GM21528 (cell line): Measurements from ENCODE around the gene DIPK1A.

Source experiments
- ATAC-seq: cut with Tn5 transposase; IDR thresholded peaks from one replicate; pipeline ENCODE4 v1.9.1; 2021; ENCODE audit warnings: mild to moderate bottlenecking, moderate library complexity; ENCODE audit not compliant: unreplicated experiment, low FRiP score

Gene DIPK1A

DNA sequence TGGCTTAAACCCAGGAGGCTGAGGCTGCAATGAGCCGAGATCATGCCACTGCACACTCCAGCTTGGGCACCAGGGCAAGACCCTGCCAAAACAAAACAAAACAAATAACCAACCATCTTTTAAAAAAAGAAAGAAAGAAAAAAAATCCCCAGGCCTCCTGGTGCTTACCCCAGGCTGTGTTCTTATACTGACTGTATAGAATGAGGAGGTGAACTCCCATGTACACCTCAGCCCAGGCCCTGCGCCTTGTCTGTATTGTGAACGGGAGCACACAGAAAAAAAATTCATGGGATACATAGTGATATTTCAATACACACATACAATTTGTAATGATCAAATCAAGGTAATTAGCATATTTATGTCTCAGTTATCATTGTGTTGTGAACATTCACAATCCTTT lies 115.4 kb downstream of the DIPK1A start:
- ATAC-seq: no peak

DNA sequence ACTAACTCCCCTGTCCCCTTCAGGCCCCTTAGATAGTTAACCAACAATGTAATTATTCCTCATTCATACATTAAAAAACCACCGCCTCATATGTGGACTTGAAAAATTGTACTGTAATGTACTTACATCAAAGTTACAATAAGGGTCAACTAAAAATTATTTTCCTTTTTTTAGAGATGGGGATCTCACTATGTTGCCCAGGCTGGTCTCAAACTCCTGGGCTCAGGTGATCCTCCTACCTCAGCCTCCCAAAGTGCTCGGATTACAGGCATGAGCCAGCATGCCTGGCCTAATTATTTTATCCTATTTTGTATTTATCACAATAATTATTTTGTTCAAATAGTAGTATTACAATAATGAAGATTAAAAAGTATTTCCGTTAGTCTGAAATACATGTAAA lies 116.8 kb downstream of the DIPK1A start:
- ATAC-seq: no peak

DNA sequence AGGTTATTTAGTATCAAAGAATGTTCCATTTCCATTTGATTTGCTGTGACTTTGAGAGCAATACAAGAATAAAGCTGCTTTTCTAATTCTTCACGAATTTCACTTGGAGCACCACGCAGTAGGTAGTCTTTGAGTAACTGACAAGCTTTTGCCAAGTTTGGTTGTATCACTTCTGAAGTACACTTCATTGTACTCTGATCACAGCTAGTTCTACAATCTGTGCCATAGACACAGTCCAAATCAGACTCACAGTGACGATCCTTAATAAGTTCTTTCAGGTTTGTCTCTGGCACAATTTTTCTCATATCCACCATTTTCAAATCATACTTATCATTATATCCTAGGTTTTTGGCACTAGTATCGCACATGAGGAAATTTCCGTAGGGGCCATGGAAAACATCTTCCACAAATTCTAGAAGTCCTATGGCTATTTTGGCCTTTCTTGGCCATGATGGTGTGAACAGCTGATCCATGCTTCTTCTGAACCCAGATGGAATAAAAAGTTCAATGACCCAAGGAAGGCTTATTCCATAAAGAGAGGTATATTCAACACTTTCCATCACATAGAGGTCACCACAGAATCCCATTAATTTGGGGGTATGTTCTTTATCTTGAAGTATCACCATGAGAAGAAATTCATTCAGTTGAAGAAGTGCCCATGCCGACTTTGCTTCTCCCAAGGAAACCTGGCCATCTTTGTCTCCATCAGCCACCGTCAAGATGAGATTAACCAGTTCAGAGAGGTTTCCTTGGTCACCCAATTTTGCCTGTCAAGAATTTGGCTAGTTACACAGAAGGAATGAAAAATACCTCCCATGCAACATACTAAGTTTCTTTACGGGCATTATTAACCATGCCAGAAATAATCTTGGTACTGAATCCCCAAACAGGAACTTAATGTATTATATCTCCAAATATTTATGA lies 117.6 kb downstream of the DIPK1A start:
- no peak for ATAC-seq

DNA sequence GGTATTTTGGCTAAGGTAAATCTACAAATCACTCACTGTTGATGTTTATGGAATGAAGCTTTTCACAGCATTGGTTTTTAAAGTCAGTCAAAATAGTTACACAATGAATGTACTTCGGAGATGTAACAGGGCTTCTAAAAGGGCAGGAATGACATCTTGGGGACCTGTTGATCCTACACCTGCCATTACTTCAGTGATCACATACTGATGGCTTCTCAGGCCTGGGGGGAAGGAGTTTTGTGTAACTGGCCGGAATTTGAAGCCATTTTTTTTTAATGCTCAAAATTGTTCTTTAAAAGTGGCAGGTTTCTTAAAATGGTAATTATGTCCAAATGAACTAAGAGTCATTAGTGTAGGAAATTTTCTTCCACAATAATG lies 118.2 kb downstream of the DIPK1A start:
- no peak for ATAC-seq

DNA sequence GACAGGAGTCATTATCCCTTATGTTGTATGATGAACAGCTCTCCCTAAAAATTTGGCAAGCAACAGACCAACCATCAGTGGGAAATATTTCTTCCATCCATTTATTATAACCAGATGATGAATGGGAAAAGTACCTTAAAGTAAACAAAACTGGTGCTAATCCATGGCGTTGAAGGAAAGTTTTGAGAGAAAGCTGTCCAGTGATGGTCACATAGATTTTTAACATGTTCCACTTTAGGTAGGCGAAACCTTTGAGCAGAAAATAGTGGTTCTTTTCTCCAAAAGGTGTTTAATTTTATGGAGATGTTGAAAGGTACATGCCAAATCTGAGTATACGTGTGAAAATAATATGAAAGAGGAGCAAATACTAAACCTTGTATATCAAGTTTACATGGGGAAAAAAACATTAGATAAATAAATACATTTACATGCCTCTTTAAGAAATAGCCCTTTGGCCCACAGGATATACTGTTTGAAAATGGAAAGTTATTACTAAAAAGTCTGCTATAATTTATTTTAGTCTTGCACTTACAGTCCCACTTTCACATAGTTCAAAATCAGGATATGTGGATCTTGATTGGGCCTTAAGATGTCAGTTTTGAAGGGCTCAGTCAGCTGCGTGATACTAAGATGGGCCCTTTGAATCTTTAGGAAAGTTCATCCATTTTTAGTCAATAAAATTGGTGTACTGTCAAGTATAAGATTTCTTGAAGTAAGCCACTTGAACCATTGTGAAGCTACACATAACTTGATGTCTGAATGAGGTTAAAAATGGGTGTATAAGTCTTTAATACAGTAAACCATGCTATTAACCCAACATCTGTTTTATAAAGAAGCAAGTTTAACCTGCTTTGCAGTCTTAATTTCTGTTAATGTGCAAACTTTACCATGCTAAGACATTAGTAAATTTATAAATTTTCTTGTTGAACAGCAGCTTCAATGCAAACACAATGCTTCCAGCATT lies 118.9 kb downstream of the DIPK1A start:
- ATAC-seq: no peak

DNA sequence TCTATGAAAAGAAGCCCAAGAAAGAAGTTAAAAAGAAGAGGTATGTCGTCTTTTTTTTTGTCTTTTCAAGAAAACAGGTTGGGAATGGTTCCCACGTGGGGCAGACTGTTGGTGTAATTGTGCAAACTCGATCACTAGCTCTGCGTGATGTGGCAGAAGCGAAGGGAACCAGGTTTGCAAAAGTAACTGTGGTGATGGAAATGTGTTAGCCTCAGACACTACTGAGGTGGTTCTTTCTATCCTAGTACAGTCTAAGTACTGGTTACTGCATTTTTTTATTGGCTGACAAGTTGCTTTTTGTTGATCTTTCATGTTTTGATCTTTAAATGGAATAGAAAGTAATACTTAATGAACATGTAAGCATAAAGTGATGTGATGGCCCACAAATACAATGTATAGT lies 120.7 kb downstream of the DIPK1A start:
- no peak for ATAC-seq

DNA sequence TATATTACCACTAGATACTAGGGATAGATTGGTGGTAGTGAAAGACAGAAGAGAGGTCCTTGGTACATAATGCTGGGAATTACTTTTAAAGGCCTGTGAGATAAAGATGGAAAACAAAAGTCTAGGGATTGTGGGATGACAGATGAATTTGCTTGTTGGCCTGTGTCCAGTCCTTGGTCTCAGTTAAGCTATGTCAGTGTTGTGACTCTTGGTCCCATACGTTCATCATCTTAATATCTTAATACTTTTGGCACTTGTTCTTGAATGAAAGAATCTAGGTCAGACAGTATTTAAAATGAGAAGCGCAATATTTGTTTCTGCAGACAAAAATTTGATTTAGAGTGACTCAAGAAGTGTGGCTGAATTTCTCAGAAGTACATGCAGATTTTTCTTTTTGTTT lies 121.8 kb downstream of the DIPK1A start:
- no peak for ATAC-seq

DNA sequence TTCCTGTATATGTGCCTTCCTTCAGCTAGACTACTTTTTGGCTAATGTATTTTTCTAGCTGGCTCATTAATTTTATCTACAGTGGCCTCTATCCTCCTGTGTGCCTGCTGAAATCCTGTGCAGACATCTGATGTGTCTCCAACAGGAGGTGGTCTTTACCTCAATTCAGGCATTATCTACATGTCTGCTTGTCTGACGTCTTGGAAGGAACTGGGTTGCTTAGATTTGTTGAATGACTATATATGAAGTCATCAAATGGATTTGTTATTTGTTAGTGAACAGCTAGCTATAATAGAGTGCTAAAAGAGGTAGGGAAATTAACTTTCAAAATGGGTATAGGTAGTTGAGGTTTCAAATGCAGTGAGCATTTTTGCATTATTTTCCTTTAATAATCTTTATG lies 122.7 kb downstream of the DIPK1A start:
- ATAC-seq: no peak

DNA sequence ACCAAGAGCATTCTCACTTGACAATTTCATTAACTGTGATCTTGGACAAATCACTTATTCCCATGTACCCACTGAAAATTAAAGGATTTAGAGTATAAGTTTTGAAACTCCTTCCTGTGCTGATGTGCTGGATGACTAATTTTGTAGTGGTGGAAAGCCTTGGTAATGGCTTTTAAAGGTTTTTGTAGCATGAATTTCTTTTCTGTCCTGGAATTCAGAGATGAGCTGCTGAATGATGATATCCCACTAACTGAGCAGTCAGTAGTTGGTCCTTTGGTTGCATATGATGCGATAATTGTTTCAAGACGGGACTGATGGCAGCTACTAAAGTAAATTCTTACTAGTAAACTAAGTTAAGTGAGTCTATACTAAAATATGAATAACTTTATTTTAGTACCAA lies 124.2 kb downstream of the DIPK1A start:
- ATAC-seq: no peak

DNA sequence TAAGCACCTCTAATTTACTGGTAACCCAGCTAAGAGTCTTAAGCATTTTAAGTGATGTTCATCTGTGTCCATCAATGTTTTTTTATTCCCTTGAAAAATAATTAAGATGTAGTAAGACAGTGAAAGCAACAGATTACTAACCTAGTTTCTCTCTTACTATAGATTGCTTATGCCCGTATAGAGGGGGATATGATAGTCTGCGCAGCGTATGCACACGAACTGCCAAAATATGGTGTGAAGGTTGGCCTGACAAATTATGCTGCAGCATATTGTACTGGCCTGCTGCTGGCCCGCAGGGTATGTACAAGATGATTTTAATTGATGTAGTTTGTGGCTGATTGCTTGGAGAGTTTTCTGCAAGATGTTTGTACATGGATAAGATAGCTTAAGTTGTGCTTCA lies 126.6 kb downstream of the DIPK1A start:
- ATAC-seq: no peak

DNA sequence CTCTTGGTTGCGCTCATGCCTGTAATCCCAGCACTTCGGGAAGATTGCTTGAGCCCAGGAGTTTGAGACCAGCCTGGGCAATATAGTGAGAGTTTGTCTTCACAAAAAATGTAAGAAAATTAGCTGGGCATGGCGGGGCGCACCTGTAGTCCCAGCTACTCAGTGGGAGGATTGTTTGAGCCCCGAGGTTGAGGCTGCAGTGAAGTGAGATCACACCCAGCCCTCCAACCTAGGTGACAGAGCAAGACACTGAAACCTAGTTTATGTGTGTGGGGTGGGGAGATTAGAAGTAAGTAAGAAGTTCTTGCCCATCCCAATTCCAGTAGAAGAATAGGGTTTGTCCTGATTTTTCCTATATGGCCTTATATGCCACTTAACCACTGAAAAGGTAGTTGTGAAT lies 127.4 kb downstream of the DIPK1A start:
- no peak for ATAC-seq

DNA sequence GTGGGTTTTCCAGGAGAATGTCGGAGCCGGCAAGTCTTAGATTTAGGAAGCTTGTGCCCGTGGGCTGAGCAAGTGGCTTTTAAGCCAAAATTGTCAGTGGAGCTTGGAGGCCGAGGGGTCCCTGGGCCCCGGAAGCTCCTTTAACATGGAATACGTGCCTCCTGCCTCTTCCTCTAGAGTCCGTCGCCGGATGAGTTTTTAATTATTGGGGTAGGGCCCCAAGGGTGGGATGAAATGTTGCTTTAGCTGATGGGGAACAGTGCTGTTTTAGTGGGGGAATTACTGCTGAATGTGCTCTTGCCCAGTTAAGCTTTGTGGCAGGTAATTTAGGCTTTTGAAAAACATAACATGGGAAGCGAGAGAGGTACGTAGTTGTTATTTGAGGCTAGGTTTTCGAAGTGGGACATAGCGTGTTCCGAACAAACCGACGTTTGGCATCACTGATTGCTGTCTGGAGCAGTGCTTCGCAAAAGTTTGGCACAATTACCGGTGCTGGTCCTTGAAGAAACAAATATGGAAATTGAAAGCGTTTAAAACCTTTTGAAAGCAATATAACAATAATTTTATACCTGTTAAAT lies 128.6 kb downstream of the DIPK1A start:
- peak; percentile 7 for ATAC-seq

DNA sequence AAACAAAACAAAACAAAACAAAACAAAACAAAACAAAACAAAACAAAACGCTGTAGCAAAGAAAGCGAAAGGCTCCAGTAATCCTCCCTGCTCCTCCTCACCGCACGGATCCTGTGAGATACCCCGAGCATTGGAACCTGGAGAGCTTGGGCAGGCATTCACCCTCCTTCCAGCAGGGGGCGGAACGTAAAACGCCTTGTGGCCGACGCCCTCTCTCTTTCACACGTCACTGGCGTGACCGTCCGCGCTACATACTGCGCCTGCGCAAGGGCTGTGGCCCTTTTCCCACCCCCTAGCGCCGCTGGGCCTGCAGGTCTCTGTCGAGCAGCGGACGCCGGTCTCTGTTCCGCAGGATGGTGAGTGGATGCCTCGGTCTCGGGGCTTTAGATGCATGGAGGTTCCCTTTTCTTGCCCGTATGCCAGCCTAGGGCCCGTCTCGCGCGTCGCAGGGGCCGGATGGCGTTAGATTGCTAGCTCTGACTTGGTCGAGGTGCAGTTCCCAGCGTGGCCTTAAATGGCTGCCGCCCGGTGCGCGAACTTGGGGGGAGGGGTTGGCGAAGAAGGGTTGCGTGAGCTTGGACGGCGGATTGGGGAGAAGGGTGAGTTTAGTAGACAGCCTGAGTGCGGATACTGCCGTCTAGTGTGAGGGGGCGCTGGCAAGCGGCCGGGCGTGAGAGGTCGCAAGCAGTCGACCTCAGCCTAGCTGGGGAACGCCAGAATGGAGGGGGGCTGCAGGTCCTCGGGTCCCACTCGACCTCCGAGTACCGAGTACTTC lies 129.3 kb downstream of the DIPK1A start, which contains the start of gene RPL5:
RPL5 (plus strand) TSS at position 279 of the 775 bp plus-strand sequence; CDS start at position 354, 75 bp downstream.
- ATAC-seq: peak; percentile 96

DNA sequence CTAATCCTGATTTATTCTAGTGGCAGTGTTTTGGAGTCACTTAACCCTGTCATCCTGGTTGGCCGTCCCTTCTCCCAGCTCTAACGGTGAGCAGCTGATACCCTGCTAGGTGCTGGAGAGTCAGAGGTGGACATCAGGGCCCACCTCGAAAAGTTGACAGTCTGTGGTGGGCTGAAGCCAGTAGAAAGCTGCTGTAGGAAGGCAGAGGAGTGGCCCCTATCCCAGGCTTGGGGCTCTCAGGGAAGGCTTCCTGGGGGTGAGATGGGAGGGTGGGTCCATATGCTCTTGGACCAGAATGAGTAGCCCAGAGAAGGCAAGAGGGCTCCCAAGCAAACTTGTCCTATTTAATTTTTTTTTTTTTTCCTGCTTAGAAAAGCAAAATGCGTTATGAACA lies 129.9 kb downstream of the DIPK1A start:
- ATAC-seq: peak; percentile 4

DNA sequence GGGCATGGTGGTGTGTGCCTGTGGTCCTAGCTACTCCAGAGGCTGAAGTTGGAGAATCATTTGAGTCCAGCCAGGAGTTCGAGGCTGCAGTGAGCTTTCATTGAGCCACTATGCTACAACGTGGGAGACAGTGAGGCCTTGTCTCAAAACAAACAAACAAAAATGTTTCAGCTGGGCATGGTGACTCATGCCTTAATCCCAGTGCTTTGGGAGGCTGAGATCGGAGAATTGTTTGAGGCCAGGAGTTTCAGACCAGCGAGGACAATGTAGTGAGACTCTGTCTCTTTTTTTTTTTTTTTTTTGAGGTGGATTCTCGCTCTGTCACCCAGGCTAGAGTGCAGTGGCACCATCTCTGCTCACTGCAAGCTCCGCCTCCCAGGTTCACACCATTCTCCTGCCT lies 134.5 kb downstream of the DIPK1A start:
- no peak for ATAC-seq

DNA sequence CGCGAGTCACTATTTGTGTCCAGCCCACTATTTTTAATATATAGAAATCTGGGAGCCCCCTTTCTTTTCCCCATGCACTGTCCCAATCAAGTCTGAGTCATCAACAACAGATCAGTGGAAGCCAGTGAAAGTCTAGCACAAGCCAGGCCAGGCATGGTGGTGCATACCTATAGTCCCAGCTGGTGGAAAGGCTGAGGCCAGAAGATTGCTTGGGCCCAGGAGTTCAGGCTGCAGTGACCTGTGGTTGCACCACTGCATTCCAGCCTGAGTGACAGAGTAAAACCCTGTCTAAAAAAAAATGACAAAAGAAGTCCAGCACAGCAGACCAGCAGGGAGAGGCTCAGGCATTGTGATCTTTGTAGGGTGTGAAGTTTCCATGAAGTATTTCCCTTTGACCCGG lies 138.4 kb downstream of the DIPK1A start:
- ATAC-seq: no peak

DNA sequence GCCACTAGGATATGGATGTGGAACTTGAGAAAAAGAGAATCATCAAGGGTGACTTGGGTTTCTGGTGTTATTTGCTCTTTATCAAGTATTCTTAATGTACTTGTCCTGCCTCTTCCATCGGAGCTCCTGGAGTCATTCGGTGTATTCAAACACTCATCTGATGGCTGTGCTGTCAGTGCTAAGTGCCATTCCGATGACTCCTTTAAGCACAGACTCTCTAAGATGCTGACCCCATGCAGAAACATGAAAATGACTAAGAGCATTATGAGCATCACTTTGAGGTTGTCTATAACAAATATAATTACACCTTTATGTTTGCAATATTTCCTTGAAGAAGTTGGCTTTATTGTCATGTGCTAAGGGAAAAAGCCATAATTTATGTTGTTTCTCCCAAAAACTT lies 140.7 kb downstream of the DIPK1A start:
- no peak for ATAC-seq

DNA sequence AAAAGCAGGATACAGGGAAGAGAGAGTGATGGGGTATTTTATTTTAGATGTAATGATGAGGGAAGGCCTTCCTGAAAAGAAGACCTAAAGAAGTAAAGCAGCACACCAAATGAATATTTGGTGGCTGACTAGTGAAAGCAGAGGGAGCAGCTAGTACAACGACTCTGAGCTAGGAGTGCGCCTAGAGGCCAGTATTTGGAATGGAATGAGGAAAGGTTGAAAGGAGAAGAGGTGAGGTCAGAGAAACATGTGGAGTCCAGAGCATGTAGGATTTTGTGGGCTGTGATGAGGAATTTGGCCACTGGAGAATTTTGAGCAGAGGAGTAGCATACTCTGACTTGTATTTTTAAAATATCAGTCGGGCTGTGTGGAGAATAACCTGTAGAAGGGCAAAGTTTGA lies 141.2 kb downstream of the DIPK1A start:
- ATAC-seq: no peak

DNA sequence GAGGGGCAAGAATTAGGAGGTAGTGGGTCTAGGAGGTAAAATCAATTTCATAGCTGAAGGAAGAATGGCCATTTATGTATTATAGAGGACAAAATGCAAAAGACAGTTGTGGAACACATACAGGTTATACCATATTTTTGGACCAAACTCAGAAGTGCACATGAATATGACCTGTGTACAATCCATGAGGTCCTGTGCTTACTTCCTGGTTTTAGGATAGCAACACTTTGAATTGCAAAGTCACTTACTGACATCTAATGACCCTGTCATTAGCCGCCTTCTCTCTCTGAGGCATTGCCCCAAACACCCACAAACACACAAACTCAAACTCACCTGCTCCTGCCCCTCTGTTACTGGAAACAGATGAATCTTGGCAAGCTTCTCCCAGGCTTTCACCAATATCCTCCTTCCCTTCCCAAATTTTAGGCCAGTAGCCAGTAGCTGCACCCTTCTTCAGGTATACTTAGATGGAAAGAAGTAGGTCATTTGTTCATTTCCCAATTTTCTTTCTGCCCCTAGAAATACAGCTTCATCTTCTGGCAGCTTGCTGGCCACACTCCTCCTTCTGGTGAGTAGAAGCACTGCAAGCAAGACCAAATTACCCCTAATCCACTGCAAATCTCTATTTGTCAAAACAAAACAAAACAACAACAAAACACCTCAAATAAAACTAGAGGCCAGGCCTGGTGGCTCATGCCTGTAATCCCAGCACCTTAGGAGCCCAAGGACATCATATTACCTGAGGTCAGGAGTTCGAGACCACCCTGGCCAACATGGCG lies 143.1 kb downstream of the DIPK1A start:
- ATAC-seq: no peak
